Small intestine (tissue), 7 donors: Measurements from ENCODE around the gene KIF20B. TPM values are rescaled to one million over a fixed set of nuclear protein-coding genes. Genes with fewer than 3 reads are reported as not detected.

Source experiments
- DNase-seq, 2 donors: peaks; one replicate each; pipeline versions ENCODE4 v3.0.0 to v3.0.0-alpha.2; 2013
- FAIRE-seq: peaks from 2 replicates; lab custom pipeline; 2012; peaks lifted over from hg19 to GRCh38; lab: Jason Lieb, UNC
- H3K27ac ChIP-seq, 3 donors: one replicate each; pipeline ENCODE4 v1.5.1; 2013; ENCODE audit warnings: low read length in 2 of 3, mild to moderate bottlenecking in 2 of 3, control low read depth in 1 of 3, inconsistent platforms in 1 of 3, low read depth in 1 of 3, moderate library complexity in 1 of 3
- H3K27me3 ChIP-seq, 3 donors: one replicate each; pipeline ENCODE4 v1.6.1; 2013; ENCODE audit warnings: low read length in 3 of 3, inconsistent platforms in 1 of 3; ENCODE audit not compliant: control insufficient read depth in 3 of 3, insufficient read depth in 3 of 3
- H3K36me3 ChIP-seq, 3 donors: one replicate each; pipeline ENCODE4 v1.6.1; 2013; ENCODE audit warnings: low read length in 3 of 3, inconsistent platforms in 1 of 3, low read depth in 1 of 3, mild to moderate bottlenecking in 1 of 3, moderate library complexity in 1 of 3; ENCODE audit not compliant: control insufficient read depth in 3 of 3, insufficient read depth in 2 of 3
- H3K4me1 ChIP-seq, 3 donors: one replicate each; pipeline ENCODE4 v1.6.1; 2013; ENCODE audit warnings: low read length in 2 of 3, inconsistent platforms in 1 of 3, low read depth in 1 of 3, mild to moderate bottlenecking in 1 of 3, moderate library complexity in 1 of 3; ENCODE audit not compliant: control insufficient read depth in 3 of 3, insufficient read depth in 2 of 3
- H3K4me3 ChIP-seq, 3 donors: one replicate each; pipeline ENCODE4 v1.5.1; 2013; ENCODE audit warnings: low read length in 3 of 3, control low read depth in 1 of 3, inconsistent platforms in 1 of 3, low read depth in 1 of 3, mild to moderate bottlenecking in 1 of 3, moderate library complexity in 1 of 3
- H3K9me3 ChIP-seq, 2 donors: one replicate each; pipeline ENCODE4 v1.6.1; 2013; ENCODE audit warnings: low read depth in 1 of 2, low read length in 1 of 2; ENCODE audit not compliant: control insufficient read depth in 2 of 2, insufficient read depth in 1 of 2
- WGBS, 3 donors: extraction: QIAGEN DNeasy Blood & Tissue Kit; methylation state at CpG; one replicate each; pipeline ENCODE4 v1.1.7; 2013; 5-methylcytosine and 5-hydroxymethylcytosine counted together
- polyA plus RNA-seq, 4 donors: library from polyadenylated mRNA; stranded (reverse) in 3 of 4; unstranded in 1 of 4; fragments of 200-250 nt in 3 of 4; fragments of 120-200 nt in 1 of 4; gene quantifications; one replicate each; pipeline versions ENCODE4 v1.2.1 to v1.2.3, GENCODE V29; 2013
- donor health status: healthy with polysubstance abuse.
- donor health status: control.
- donor health status: control.
- donor health status: Bipolar disorder and iron deficiency.
- donor health status: healthy.

Gene KIF20B
- polyA plus RNA-seq, 4 donors = 1.6 to 9.1 (median 3.9) TPM

DNA sequence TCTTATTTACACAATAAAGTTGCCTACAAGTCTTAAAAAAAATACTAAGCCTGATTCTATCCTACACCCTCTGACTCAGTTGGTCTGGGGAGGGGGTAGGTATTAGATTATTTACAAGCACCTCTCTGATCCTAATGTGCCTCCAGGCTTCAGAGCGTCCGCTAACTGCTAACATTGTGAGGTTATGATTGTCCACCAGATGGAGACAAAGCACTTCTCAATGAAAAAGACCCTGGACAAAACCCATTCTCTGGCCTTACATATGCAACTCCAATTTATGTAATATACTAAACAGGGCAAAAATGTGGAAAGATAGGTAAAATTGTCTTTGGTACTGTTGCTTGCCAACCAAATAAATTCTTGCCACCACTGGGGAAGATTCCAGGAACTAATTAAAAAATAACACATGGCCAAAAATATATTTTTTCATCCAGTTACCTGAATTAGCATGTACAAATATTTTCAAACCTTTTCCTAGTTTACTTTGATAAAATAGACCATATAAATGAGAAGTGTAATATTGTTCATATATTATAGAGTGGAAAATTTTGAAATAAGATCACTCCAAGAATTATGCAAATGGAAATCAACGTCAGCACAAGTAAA lies 92.4 kb downstream of the KIF20B start:
- no peaks in the 10 kb centered on the region for H3K27me3 ChIP-seq
- H3K4me3 ChIP-seq = no peak overlapping the region
- WGBS, 3 donors = 31 to 35% (median 35%) methylated on average over 3 of the region's 3 CpGs
- no peaks in the 10 kb centered on the region for H3K9me3 ChIP-seq
- peak; percentile 33 for FAIRE-seq
- H3K27ac ChIP-seq = no peak overlapping the region
- H3K4me1 ChIP-seq = no peaks in the 10 kb centered on the region
- H3K36me3 ChIP-seq = no peaks in the 10 kb centered on the region
- DNase-seq = peak; percentile 68 to 77

- no peak for FAIRE-seq
These were observed 94.5 kb downstream of the KIF20B start for GRCh38 chr10:89795840-89796239.

GRCh38 chr10:89798092-89798491 lies 96.7 kb downstream of the KIF20B start:
- 54 to 85% (median 63%) methylated on average over 2 of the region's 2 CpGs for WGBS, 3 donors
- Histone ChIP-seq H3K27ac (no peak overlapping the region), H3K27me3 (peaks cover 0 to 4% (median 0%) of the 10 kb centered on the region in 3 donors), H3K36me3 (no peaks in the 10 kb centered on the region), H3K4me1 (no peaks in the 10 kb centered on the region), H3K9me3 (no peaks in the 10 kb centered on the region), H3K4me3 (no peak overlapping the region)
- FAIRE-seq (no peak), DNase-seq (no peak)

More at GRCh38 chr10:89795840-89796239, 94.5 kb downstream of the KIF20B start:
- Histone ChIP-seq H3K4me3 (no peak overlapping the region), H3K36me3 (no peaks in the 10 kb centered on the region), H3K9me3 (no peaks in the 10 kb centered on the region), H3K4me1 (no peaks in the 10 kb centered on the region), H3K27ac (no peak overlapping the region), H3K27me3 (peaks cover 0 to 4% (median 0%) of the 10 kb centered on the region in 3 donors)
- DNase-seq = no peak
- WGBS, 3 donors = 67 to 74% (median 67%) methylated on average over 1 of the region's 1 CpG

GRCh38 chr10:89799573-89799972 lies 98.2 kb downstream of the KIF20B start:
- WGBS, 3 donors = 71 to 84% (median 81%) methylated on average over 2 of the region's 2 CpGs
- DNase-seq = no peak

GRCh38 chr10:89805599-89806013 lies 104.2 kb downstream of the KIF20B start:
- no peak for FAIRE-seq
- WGBS, 3 donors = 55 to 70% (median 65%) methylated on average over 2 of the region's 2 CpGs
- no peak overlapping the region for H3K4me3 ChIP-seq

More at GRCh38 chr10:89799573-89799972, 98.2 kb downstream of the KIF20B start:
- H3K36me3 ChIP-seq = no peaks in the 10 kb centered on the region
- peaks cover 0 to 4% (median 0%) of the 10 kb centered on the region in 3 donors for H3K27me3 ChIP-seq
- no peaks in the 10 kb centered on the region for H3K4me1 ChIP-seq
- no peak for FAIRE-seq
- no peaks in the 10 kb centered on the region for H3K9me3 ChIP-seq
- no peak overlapping the region for H3K27ac ChIP-seq
- no peak overlapping the region for H3K4me3 ChIP-seq

DNA sequence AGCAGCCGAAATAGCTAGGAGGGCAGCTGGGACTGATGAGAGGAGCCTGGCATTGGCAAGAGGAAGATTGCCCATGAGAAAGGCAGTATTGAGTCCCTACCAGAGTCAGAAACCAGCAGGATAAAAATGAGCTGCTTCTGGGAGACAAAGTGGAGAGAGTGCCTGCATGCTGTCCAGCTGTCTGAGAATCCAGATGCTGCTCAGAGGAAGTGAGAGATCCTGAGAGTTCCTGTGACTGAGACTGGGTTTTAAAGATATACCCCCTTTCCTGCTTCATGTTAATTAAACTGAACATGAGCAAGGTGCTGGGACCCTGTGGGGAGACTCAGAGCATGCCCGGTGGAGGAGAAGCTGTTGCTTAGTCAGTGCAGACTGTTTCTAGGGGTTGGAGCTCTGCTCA lies 107.5 kb downstream of the KIF20B start:
- Histone ChIP-seq H3K4me1 (no peaks in the 10 kb centered on the region), H3K27ac (no peak overlapping the region), H3K27me3 (no peaks in the 10 kb centered on the region), H3K36me3 (no peaks in the 10 kb centered on the region), H3K9me3 (no peaks in the 10 kb centered on the region), H3K4me3 (no peak overlapping the region)
- DNase-seq = no peak
- FAIRE-seq = no peak
- WGBS, 3 donors = 59 to 80% (median 67%) methylated on average over 2 of the region's 2 CpGs

More at GRCh38 chr10:89805599-89806013, 104.2 kb downstream of the KIF20B start:
- DNase-seq = no peak
- Histone ChIP-seq H3K36me3 (no peaks in the 10 kb centered on the region), H3K9me3 (no peaks in the 10 kb centered on the region), H3K27ac (no peak overlapping the region), H3K27me3 (no peaks in the 10 kb centered on the region), H3K4me1 (no peaks in the 10 kb centered on the region)

DNA sequence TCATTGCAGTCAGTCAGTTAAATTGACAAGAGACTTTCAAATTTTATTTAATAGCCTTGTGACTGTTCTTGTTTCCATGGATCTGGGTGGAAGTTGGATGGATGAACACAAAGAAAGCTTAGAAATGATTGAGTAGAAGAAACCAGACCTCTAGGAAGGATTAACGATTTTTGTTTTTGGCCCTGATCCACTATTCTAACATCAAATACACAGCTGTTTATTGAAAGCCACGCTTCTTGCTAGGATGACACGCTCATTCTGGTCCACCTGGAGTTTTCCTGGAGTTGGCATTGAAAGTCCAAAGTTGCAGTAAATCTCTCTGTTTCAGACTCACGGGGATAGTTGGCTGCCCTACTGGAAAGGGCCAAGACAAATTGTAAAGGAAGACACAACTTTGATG lies 108.4 kb downstream of the KIF20B start:
- DNase-seq = no peak
- Histone ChIP-seq H3K9me3 (no peaks in the 10 kb centered on the region), H3K36me3 (no peaks in the 10 kb centered on the region), H3K27ac (no peak overlapping the region), H3K4me3 (no peak overlapping the region), H3K4me1 (peaks cover 0 to 3% (median 0%) of the 10 kb centered on the region in 3 donors), H3K27me3 (no peaks in the 10 kb centered on the region)
- 75 to 82% (median 79%) methylated on average over 4 of the region's 4 CpGs for WGBS, 3 donors
- no peak for FAIRE-seq

- Histone ChIP-seq H3K4me3 (no peak overlapping the region), H3K36me3 (no peaks in the 10 kb centered on the region), H3K27ac (no peak overlapping the region), H3K9me3 (no peaks in the 10 kb centered on the region), H3K4me1 (peaks cover 0 to 3% (median 0%) of the 10 kb centered on the region in 3 donors), H3K27me3 (no peaks in the 10 kb centered on the region)
- FAIRE-seq (no peak), DNase-seq (no peak)
- 72 to 84% (median 78%) methylated on average over 4 of the region's 4 CpGs for WGBS, 3 donors
These were observed 109.6 kb downstream of the KIF20B start for GRCh38 chr10:89810908-89811525.
